OCI-LY7 (cell line): ENCODE data around the gene ATP6AP1. TPM values are rescaled to one million over a fixed set of nuclear protein-coding genes. Genes with fewer than 3 reads are reported as not detected.

Experiments used
- BruUV-seq: library from RNA; stranded (reverse); fragments of 400-500 nt; replicated peaks from 2 replicates; lab custom pipeline; 2021; lab: Mats Ljungman, UMichigan
- CTCF ChIA-PET: fragments of 300-600 bp; sonication (Branson Sonifier 250); formaldehyde crosslinking; loops from one replicate; lab custom pipeline; 2022; ENCODE audit warnings: antibody characterized with exemption; ENCODE audit not compliant: unreplicated experiment; lab: Charles Lee
- POLR2A ChIA-PET: fragments of 300-600 bp; sonication (Branson Sonifier 250); formaldehyde crosslinking; loops from one replicate; lab custom pipeline; 2022; ENCODE audit warnings: antibody characterized with exemption; lab: Charles Lee
- DNase-seq: peaks from one replicate; pipeline ENCODE4 v3.0.0-alpha.2; 2015; ENCODE audit warnings: low spot score
- H2AFZ ChIP-seq: fragments of 200-600 bp; sonication (generic), shearing (Covaris generic); 2 replicates; pipeline ENCODE4 v1.6.1; 2014; ENCODE audit warnings: mild to moderate bottlenecking, antibody characterized with exemption, low read length, moderate library complexity
- H3K27ac ChIP-seq: fragments of 200-600 bp; sonication (generic); 2 replicates; pipeline ENCODE4 v1.5.1; 2014; ENCODE audit warnings: mixed run types, low read depth, mild to moderate bottlenecking, moderate library complexity, low read length, inconsistent platforms; ENCODE audit not compliant: poor library complexity, severe bottlenecking
- H3K36me3 ChIP-seq: fragments of 200-600 bp; sonication (generic); 2 replicates; pipeline ENCODE4 v1.6.1; 2014; ENCODE audit warnings: mild to moderate bottlenecking, antibody characterized with exemption, low read length, moderate library complexity, mixed read lengths; ENCODE audit not compliant: insufficient read depth
- H3K4me1 ChIP-seq: fragments of 200-600 bp; sonication (generic); 2 replicates; pipeline ENCODE4 v1.5.1; 2014; ENCODE audit warnings: mild to moderate bottlenecking, low read length; ENCODE audit not compliant: insufficient read depth, poor library complexity, severe bottlenecking
- H3K4me2 ChIP-seq: fragments of 200-600 bp; sonication (generic); 2 replicates; pipeline ENCODE4 v1.6.1; 2014; ENCODE audit warnings: mild to moderate bottlenecking, low read length
- H3K4me3 ChIP-seq: fragments of 200-600 bp; sonication (generic); 2 replicates; pipeline ENCODE4 v1.5.1; 2014; ENCODE audit warnings: mild to moderate bottlenecking, low read depth, low read length; ENCODE audit not compliant: poor library complexity, severe bottlenecking
- H3K79me2 ChIP-seq: fragments of 200-600 bp; sonication (generic); 2 replicates; pipeline ENCODE4 v1.6.1; 2016; ENCODE audit warnings: low read depth, mild to moderate bottlenecking, low read length, moderate library complexity, mixed read lengths; ENCODE audit not compliant: insufficient read depth
- H3K9me2 ChIP-seq: fragments of 200-600 bp; sonication (generic); 2 replicates; pipeline ENCODE4 v1.6.1; 2016; ENCODE audit warnings: mild to moderate bottlenecking, low read length, mixed read lengths; ENCODE audit not compliant: insufficient read depth
- H3K9me3 ChIP-seq: fragments of 200-600 bp; sonication (generic); 2 replicates; pipeline ENCODE4 v1.6.1; 2014; ENCODE audit warnings: mild to moderate bottlenecking, mixed run types, low read length, mixed read lengths
- H4K20me1 ChIP-seq: fragments of 200-600 bp; sonication (generic); 2 replicates; pipeline ENCODE4 v1.6.1; 2014; ENCODE audit warnings: mild to moderate bottlenecking, antibody characterized with exemption, low read length, moderate library complexity, mixed read lengths; ENCODE audit not compliant: insufficient read depth
- CTCF ChIP-seq: fragments of 200-600 bp; sonication (generic); conservative IDR thresholded peaks from 2 replicates; pipeline ENCODE4 v1.5.1; 2014; ENCODE audit warnings: mild to moderate bottlenecking, antibody characterized with exemption, low read length, moderate library complexity, mixed read lengths
- EZH2phosphoT487 ChIP-seq: fragments of 200-600 bp; sonication (generic); IDR thresholded peaks from 2 replicates; pipeline ENCODE4 v1.6.1; 2018; ENCODE audit warnings: low read depth, borderline replicate concordance, mild to moderate bottlenecking, mixed run types, antibody characterized with exemption, low read length, moderate library complexity, mixed read lengths
- intact Hi-C: fragments of 100-400 bp; cut with micrococcal nuclease; formaldehyde crosslinking; loops from one replicate; pipeline ENCODE4 v1.10.0; 2022; ENCODE audit not compliant: unreplicated experiment
- total RNA-seq, 2 experiments: library from RNA; depleted of rRNA in 1 of 2; stranded (reverse); fragments of >200 nt in 1 of 2; shearing (Covaris generic) in 1 of 2; gene quantifications; 2 replicates each; pipeline ENCODE4 v1.2.3, GENCODE V29; 2014 to 2022

Gene ATP6AP1
- total RNA-seq, 2 experiments from 2014 or later = 26.4 to 39.5 TPM

- no TSS peak for BruUV-seq
- POLR2A ChIA-PET = interaction anchor here (0.9 kb wide), 1 partner anchor 31 kb away, joined by 3 read pairs; the partner anchor contains the start of gene TAFAZZIN
- intact Hi-C loops = no loop called here
Measured at GRCh38 chrX:154381271-154381670, 47.2 kb upstream of the ATP6AP1 start.

GRCh38 chrX:154382483-154383069 is 45.9 kb upstream of the ATP6AP1 start:
- no peak overlapping the region for H2AFZ ChIP-seq
- intact Hi-C loops = no loop called here
- H3K79me2 ChIP-seq = peaks cover 13% of the 10 kb centered on the region
- ChIA-PET POLR2A (no interaction called here), CTCF (no interaction called here)
- no peaks in the 10 kb centered on the region for H3K9me2 ChIP-seq
- H3K27ac ChIP-seq = no peak overlapping the region
- DNase-seq = no peak
- H3K9me3 ChIP-seq = no peaks in the 10 kb centered on the region
- no TSS peak for BruUV-seq
- no peaks in the 10 kb centered on the region for H4K20me1 ChIP-seq
- peaks cover 15% of the 10 kb centered on the region for H3K4me1 ChIP-seq
- no peak for TF ChIP-seq CTCF
- no peak for TF ChIP-seq EZH2phosphoT487
- H3K36me3 ChIP-seq = peaks cover 4% of the 10 kb centered on the region; the same call in 1 of the 2 replicates
- H3K4me3 ChIP-seq = no peak overlapping the region
- no peak overlapping the region for H3K4me2 ChIP-seq

More at GRCh38 chrX:154381271-154381670, 47.2 kb upstream of the ATP6AP1 start:
- no peak for DNase-seq
- H3K79me2 ChIP-seq = peaks cover 13% of the 10 kb centered on the region
- H3K9me2 ChIP-seq = no peaks in the 10 kb centered on the region
- H3K4me1 ChIP-seq = peaks cover 22% of the 10 kb centered on the region
- peaks cover 4% of the 10 kb centered on the region; the same call in 1 of the 2 replicates for H3K36me3 ChIP-seq
- H2AFZ ChIP-seq = no peak overlapping the region
- H3K4me3 ChIP-seq = no peak overlapping the region
- no peak overlapping the region for H3K27ac ChIP-seq
- no peaks in the 10 kb centered on the region for H4K20me1 ChIP-seq
- no peak overlapping the region for H3K4me2 ChIP-seq
- CTCF ChIA-PET = no interaction called here
- no peaks in the 10 kb centered on the region for H3K9me3 ChIP-seq
- no peak for TF ChIP-seq CTCF
- TF ChIP-seq EZH2phosphoT487 = no peak
